ENCODE data around the gene TMEM120A.
A peak's percentile ranks its signal among the peaks of the same experiment; 100 is the strongest.

TMEM120A gene

DNA sequence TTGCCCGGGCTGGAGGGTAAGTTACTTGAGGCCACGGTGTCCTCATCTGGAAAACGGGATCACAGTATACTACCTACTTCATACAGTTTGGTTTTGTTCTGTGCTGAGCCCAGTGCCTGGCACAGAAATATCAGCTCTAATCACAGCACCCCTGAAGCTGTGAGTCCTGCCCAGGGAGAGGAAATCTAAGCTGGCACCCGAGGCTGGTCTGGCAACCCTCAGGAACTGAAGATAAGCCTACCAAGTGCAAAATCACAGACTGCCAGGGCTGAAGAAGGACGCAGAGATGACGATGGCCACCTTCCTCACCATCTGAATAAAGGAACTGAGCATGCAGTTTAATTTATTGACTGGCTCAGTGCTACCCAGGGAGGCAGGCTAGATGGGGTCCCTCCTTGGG, 7.7 kb upstream of the TMEM120A start:
- Histone ChIP-seq H4K5ac (ENCODE audit: low read length) (no peak overlapping the region), H3K56ac (ENCODE audit: low read length) (no peak overlapping the region), H3K4me1 (ENCODE audit: control insufficient read depth, low read depth, low read length) (no peaks in the 10 kb centered on the region), H4K8ac (ENCODE audit: low read depth, low read length) (no peak overlapping the region), H3K79me2 (ENCODE audit: control insufficient read depth, insufficient read depth, low read length) (no peaks in the 10 kb centered on the region), H3K79me1 (ENCODE audit: low read length) (no peaks in the 10 kb centered on the region), H2AK5ac (ENCODE audit: low read length) (no peak overlapping the region), H3K27ac (ENCODE audit: low read depth, low read length) (no peak overlapping the region), H2BK120ac (ENCODE audit: low read depth, low read length) (no peak overlapping the region), H3K9ac (ENCODE audit: low read length) (no peak overlapping the region), H3K4me2 (ENCODE audit: low read length) (no peak overlapping the region), H3K4ac (ENCODE audit: low read depth, low read length) (no peak overlapping the region), H2BK5ac (ENCODE audit: low read length) (no peak overlapping the region), H3K27me3 (ENCODE audit: insufficient read depth, low read length, poor library complexity) (no peaks in the 10 kb centered on the region), H3K4me3 (ENCODE audit: low read length) (no peak overlapping the region), H3K18ac (ENCODE audit: low read length) (no peak overlapping the region), H3K23ac (ENCODE audit: low read length) (no peak overlapping the region), H2BK15ac (replicated peaks; ENCODE audit: low read depth) (no peak overlapping the region), H3K36me3 (ENCODE audit: control insufficient read depth, insufficient read depth, low read length) (peaks cover 4% of the 10 kb centered on the region)
- no peak for DNase-seq
- WGBS (ENCODE audit: extremely low coverage, insufficient coverage, low lambda C conversion rate), result no CpG with 5 or more reads among the region's 6 CpGs

DNA sequence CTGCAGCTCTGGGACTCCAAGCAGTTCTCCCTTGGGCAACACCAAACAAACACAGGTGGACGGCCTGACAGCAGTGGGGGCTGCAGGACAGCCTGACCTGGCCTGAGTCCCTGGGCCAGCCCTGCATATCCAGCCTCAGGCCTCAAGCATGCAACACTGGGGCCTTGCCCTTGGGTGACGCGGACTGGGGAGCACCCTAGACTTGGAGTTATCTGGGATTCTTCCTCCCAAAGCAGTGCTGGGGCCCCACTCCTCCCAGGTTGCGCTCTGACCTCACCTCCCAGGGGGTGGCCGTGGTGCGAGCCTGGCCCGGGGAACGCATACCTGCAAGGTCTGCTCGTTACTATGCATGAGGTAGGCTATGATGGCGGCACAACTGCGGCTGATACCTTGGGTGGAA, 6.2 kb upstream of the TMEM120A start:
- Histone ChIP-seq H2BK15ac (replicated peaks; ENCODE audit: low read depth) (no peak overlapping the region), H3K56ac (ENCODE audit: low read length) (no peak overlapping the region), H3K9ac (ENCODE audit: low read length) (no peak overlapping the region), H3K79me1 (ENCODE audit: low read length) (no peaks in the 10 kb centered on the region), H2BK5ac (ENCODE audit: low read length) (no peak overlapping the region), H3K4me1 (ENCODE audit: control insufficient read depth, low read depth, low read length) (no peaks in the 10 kb centered on the region), H3K23ac (ENCODE audit: low read length) (no peak overlapping the region), H3K36me3 (ENCODE audit: control insufficient read depth, insufficient read depth, low read length) (peaks cover 4% of the 10 kb centered on the region), H3K4me2 (ENCODE audit: low read length) (no peak overlapping the region), H2AK5ac (ENCODE audit: low read length) (no peak overlapping the region), H4K5ac (ENCODE audit: low read length) (no peak overlapping the region), H3K4ac (ENCODE audit: low read depth, low read length) (no peak overlapping the region), H3K18ac (ENCODE audit: low read length) (no peak overlapping the region), H3K4me3 (ENCODE audit: low read length) (no peak overlapping the region), H4K8ac (ENCODE audit: low read depth, low read length) (no peak overlapping the region), H3K79me2 (ENCODE audit: control insufficient read depth, insufficient read depth, low read length) (no peaks in the 10 kb centered on the region), H2BK120ac (ENCODE audit: low read depth, low read length) (no peak overlapping the region), H3K27me3 (ENCODE audit: insufficient read depth, low read length, poor library complexity) (no peaks in the 10 kb centered on the region), H3K27ac (ENCODE audit: low read depth, low read length) (no peak overlapping the region)
- DNase-seq, result no peak
- WGBS (ENCODE audit: extremely low coverage, insufficient coverage, low lambda C conversion rate), result no CpG with 5 or more reads among the region's 11 CpGs

DNA sequence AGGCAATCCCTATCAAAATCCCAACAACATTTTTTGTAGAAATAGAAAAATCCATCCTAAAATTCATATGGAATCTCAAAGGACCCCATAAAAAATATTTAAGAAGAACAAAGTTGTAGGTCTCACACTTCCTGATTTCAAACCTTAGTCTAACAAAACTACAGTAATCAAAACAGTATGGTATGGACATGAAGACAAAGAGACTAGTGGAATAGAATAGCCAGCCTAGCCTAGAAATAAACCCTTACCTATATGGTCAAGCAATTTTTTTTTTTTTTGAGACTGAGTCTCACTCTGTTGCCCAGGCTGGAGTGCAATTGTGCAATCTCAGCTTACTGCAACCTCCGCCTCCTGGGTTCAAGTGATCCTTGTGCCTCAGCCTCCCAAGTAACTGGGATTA, 3.6 kb upstream of the TMEM120A start:
- Histone ChIP-seq H2BK120ac (ENCODE audit: low read depth, low read length) (no peak overlapping the region), H3K27ac (ENCODE audit: low read depth, low read length) (no peak overlapping the region), H3K4ac (ENCODE audit: low read depth, low read length) (no peak overlapping the region), H3K23ac (ENCODE audit: low read length) (no peak overlapping the region), H3K36me3 (ENCODE audit: control insufficient read depth, insufficient read depth, low read length) (no peaks in the 10 kb centered on the region), H3K18ac (ENCODE audit: low read length) (no peak overlapping the region), H3K79me2 (ENCODE audit: control insufficient read depth, insufficient read depth, low read length) (no peaks in the 10 kb centered on the region), H2AK5ac (ENCODE audit: low read length) (no peak overlapping the region), H3K4me2 (ENCODE audit: low read length) (no peak overlapping the region), H2BK15ac (replicated peaks; ENCODE audit: low read depth) (no peak overlapping the region), H4K5ac (ENCODE audit: low read length) (no peak overlapping the region), H3K4me1 (ENCODE audit: control insufficient read depth, low read depth, low read length) (no peaks in the 10 kb centered on the region), H3K79me1 (ENCODE audit: low read length) (no peaks in the 10 kb centered on the region), H3K9ac (ENCODE audit: low read length) (no peak overlapping the region), H4K8ac (ENCODE audit: low read depth, low read length) (no peak overlapping the region), H2BK5ac (ENCODE audit: low read length) (no peak overlapping the region), H3K27me3 (ENCODE audit: insufficient read depth, low read length, poor library complexity) (no peaks in the 10 kb centered on the region), H3K56ac (ENCODE audit: low read length) (no peak overlapping the region), H3K4me3 (ENCODE audit: low read length) (no peak overlapping the region)
- DNase-seq, result no peak
- no CpG with 5 or more reads among the region's 1 CpG for WGBS (ENCODE audit: extremely low coverage, insufficient coverage, low lambda C conversion rate)

DNA sequence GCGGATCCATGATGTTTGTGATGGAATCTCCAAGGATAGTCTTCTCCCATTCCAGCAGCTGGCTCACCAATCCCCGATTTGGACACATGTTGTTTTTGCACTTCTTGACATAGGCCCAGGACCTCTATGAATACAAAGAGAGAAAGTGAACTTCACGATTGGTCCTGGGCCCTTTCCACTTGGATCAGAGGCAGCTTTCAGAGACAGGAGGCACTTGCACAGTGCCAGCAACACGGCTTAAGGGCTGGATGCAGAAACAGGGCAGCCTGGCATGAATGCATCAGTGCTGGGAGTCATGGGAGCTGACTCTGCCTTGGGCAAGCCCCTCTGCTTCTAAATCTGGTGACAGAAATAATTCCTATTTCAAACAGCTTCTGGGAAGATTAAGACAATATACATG, 2.1 kb upstream of the TMEM120A start:
- H2AK5ac ChIP-seq (ENCODE audit: low read length), result no peak overlapping the region
- H3K4me3 ChIP-seq (ENCODE audit: low read length), result no peak overlapping the region
- no peaks in the 10 kb centered on the region for H3K27me3 ChIP-seq (ENCODE audit: insufficient read depth, low read length, poor library complexity)
- H3K4me2 ChIP-seq (ENCODE audit: low read length), result no peak overlapping the region
- H3K56ac ChIP-seq (ENCODE audit: low read length), result no peak overlapping the region
- no peak for DNase-seq
- H3K18ac ChIP-seq (ENCODE audit: low read length), result no peak overlapping the region
- H3K27ac ChIP-seq (ENCODE audit: low read depth, low read length), result no peak overlapping the region
- H4K5ac ChIP-seq (ENCODE audit: low read length), result no peak overlapping the region
- no peaks in the 10 kb centered on the region for H3K79me1 ChIP-seq (ENCODE audit: low read length)
- H3K4ac ChIP-seq (ENCODE audit: low read depth, low read length), result no peak overlapping the region
- no peak overlapping the region for H3K23ac ChIP-seq (ENCODE audit: low read length)
- H2BK15ac ChIP-seq (replicated peaks; ENCODE audit: low read depth), result no peak overlapping the region
- H3K36me3 ChIP-seq (ENCODE audit: control insufficient read depth, insufficient read depth, low read length), result no peaks in the 10 kb centered on the region
- H2BK5ac ChIP-seq (ENCODE audit: low read length), result no peak overlapping the region
- H3K9ac ChIP-seq (ENCODE audit: low read length), result no peak overlapping the region
- no peak overlapping the region for H4K8ac ChIP-seq (ENCODE audit: low read depth, low read length)
- no peaks in the 10 kb centered on the region for H3K79me2 ChIP-seq (ENCODE audit: control insufficient read depth, insufficient read depth, low read length)
- H2BK120ac ChIP-seq (ENCODE audit: low read depth, low read length), result no peak overlapping the region
- no CpG with 5 or more reads among the region's 4 CpGs for WGBS (ENCODE audit: extremely low coverage, insufficient coverage, low lambda C conversion rate)
- H3K4me1 ChIP-seq (ENCODE audit: control insufficient read depth, low read depth, low read length), result no peaks in the 10 kb centered on the region

DNA sequence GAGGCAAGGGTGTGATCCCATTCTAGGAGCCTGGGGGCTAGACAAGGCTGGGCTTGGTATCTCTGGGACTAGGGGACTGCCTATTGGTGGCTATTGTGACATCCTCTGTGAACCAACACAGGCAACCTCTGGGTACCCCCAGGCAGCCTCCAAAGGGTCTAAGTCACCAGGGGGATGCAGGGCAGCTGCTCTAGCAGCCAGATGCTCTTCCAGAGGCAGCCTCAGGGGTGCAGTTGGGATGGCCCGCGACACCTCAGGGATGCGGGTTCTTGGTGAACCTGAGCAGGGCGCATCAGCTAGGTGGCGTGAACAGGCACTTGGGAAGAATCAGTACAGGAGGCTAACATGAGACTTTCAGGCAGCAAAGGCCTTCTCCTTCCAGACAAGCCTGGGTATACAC, 1.6 kb upstream of the TMEM120A start:
- Histone ChIP-seq H3K9ac (ENCODE audit: low read length) (no peak overlapping the region), H3K27ac (ENCODE audit: low read depth, low read length) (no peak overlapping the region), H3K79me1 (ENCODE audit: low read length) (no peaks in the 10 kb centered on the region), H3K79me2 (ENCODE audit: control insufficient read depth, insufficient read depth, low read length) (no peaks in the 10 kb centered on the region), H3K36me3 (ENCODE audit: control insufficient read depth, insufficient read depth, low read length) (no peaks in the 10 kb centered on the region), H3K4me3 (ENCODE audit: low read length) (no peak overlapping the region), H3K4me1 (ENCODE audit: control insufficient read depth, low read depth, low read length) (peaks cover under 1% of the 10 kb centered on the region), H2AK5ac (ENCODE audit: low read length) (no peak overlapping the region), H4K8ac (ENCODE audit: low read depth, low read length) (no peak overlapping the region), H3K23ac (ENCODE audit: low read length) (no peak overlapping the region), H3K4me2 (ENCODE audit: low read length) (no peak overlapping the region), H2BK120ac (ENCODE audit: low read depth, low read length) (no peak overlapping the region), H3K27me3 (ENCODE audit: insufficient read depth, low read length, poor library complexity) (no peaks in the 10 kb centered on the region), H3K18ac (ENCODE audit: low read length) (no peak overlapping the region), H4K5ac (ENCODE audit: low read length) (no peak overlapping the region), H3K4ac (ENCODE audit: low read depth, low read length) (no peak overlapping the region), H2BK5ac (ENCODE audit: low read length) (no peak overlapping the region), H3K56ac (ENCODE audit: low read length) (no peak overlapping the region), H2BK15ac (replicated peaks; ENCODE audit: low read depth) (no peak overlapping the region)
- WGBS (ENCODE audit: extremely low coverage, insufficient coverage, low lambda C conversion rate), result no CpG with 5 or more reads among the region's 5 CpGs
- no peak for DNase-seq

DNA sequence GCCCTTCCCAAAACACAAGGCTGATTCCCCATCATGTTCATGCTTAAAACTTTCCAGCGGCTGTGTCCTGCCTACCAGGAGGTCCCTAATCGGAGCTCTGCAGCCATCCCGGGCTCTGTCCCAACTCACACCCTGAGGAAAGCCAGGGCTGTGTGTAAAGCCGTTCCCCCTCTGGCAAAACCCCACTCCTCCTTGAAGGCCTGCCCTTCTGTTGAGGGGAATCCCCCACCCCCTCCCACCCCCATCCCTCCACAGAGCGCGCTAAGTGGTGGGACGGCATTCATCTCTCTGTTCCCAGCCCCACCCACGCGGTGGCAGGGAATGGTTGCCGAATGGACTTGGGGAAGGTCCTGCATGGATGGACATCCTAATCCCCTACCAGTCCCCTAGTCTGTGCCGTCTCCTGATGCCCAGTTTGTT, 667 bp upstream of the TMEM120A start:
- no peak for DNase-seq
- H3K4ac ChIP-seq (ENCODE audit: low read depth, low read length), result peak overlapping the region; percentile 58
- H4K8ac ChIP-seq (ENCODE audit: low read depth, low read length), result no peak overlapping the region
- no peak overlapping the region for H3K4me3 ChIP-seq (ENCODE audit: low read length)
- H2BK15ac ChIP-seq (replicated peaks; ENCODE audit: low read depth), result no peak overlapping the region
- H4K5ac ChIP-seq (ENCODE audit: low read length), result no peak overlapping the region
- H3K36me3 ChIP-seq (ENCODE audit: control insufficient read depth, insufficient read depth, low read length), result no peaks in the 10 kb centered on the region
- no peak overlapping the region for H2BK120ac ChIP-seq (ENCODE audit: low read depth, low read length)
- H2BK5ac ChIP-seq (ENCODE audit: low read length), result no peak overlapping the region
- WGBS (ENCODE audit: extremely low coverage, insufficient coverage, low lambda C conversion rate), result no CpG with 5 or more reads among the region's 11 CpGs
- H2AK5ac ChIP-seq (ENCODE audit: low read length), result no peak overlapping the region
- H3K27me3 ChIP-seq (ENCODE audit: insufficient read depth, low read length, poor library complexity), result no peaks in the 10 kb centered on the region
- no peak overlapping the region for H3K27ac ChIP-seq (ENCODE audit: low read depth, low read length)
- H3K23ac ChIP-seq (ENCODE audit: low read length), result no peak overlapping the region
- H3K4me2 ChIP-seq (ENCODE audit: low read length), result peak overlapping the region; percentile 84
- H3K4me1 ChIP-seq (ENCODE audit: control insufficient read depth, low read depth, low read length), result peaks cover 3% of the 10 kb centered on the region
- no peaks in the 10 kb centered on the region for H3K79me2 ChIP-seq (ENCODE audit: control insufficient read depth, insufficient read depth, low read length)
- H3K79me1 ChIP-seq (ENCODE audit: low read length), result no peaks in the 10 kb centered on the region
- H3K18ac ChIP-seq (ENCODE audit: low read length), result no peak overlapping the region
- H3K56ac ChIP-seq (ENCODE audit: low read length), result peak overlapping the region; percentile 93
- peak overlapping the region; percentile 78 for H3K9ac ChIP-seq (ENCODE audit: low read length)

All from mesendoderm (in vitro differentiated cells).